HCT116 (cell line): ENCODE measurements around the gene CD68. TPM values are rescaled to one million over a fixed set of nuclear protein-coding genes. Genes with fewer than 3 reads are reported as not detected.

Source experiments
- ATAC-seq: fragments of 200-7000 bp; cut with Tn5 transposase; 2 replicates; pipeline ENCODE4 v1.9.1; 2020; ENCODE audit warnings: mild to moderate bottlenecking, moderate library complexity
- BruUV-seq: library from RNA; stranded (reverse); fragments of 400-500 nt; replicated peaks from 2 replicates; lab custom pipeline; 2021; lab: Mats Ljungman, UMichigan
- CTCF ChIA-PET: fragments of 300-600 bp; sonication (Branson Sonifier 250); formaldehyde crosslinking; loops from one replicate; lab custom pipeline; 2021; ENCODE audit warnings: antibody characterized with exemption; lab: Charles Lee
- POLR2A ChIA-PET: fragments of 300-600, 350-600 bp; sonication (Branson Sonifier 250); formaldehyde crosslinking; loops from one replicate; lab custom pipeline; 2021; ENCODE audit warnings: antibody characterized with exemption; lab: Charles Lee
- RAD21 ChIA-PET, 2 experiments: fragments of 300-600 bp; sonication (Branson Sonifier 250); formaldehyde crosslinking; loops; one replicate each; lab custom pipeline; 2023; ENCODE audit warnings: low total read pairs in 2 of 2; ENCODE audit not compliant: uncharacterized antibody in 2 of 2, unreplicated experiment in 2 of 2, low non-redundant PET in 1 of 2; lab: Charles Lee
- DNase-seq: peaks from one replicate; pipeline ENCODE4 v3.0.0-alpha.2; 2010; ENCODE audit warnings: low read depth, low spot score
- H2AFZ ChIP-seq: fragments of 200-600 bp; shearing (Covaris generic), sonication (generic); 2 replicates; pipeline ENCODE4 v1.6.1; 2017; ENCODE audit warnings: low read depth, mixed run types, mixed read lengths, antibody characterized with exemption, low read length; ENCODE audit not compliant: poor library complexity, severe bottlenecking
- H3K27ac ChIP-seq: 2 replicates; pipeline ENCODE4 v1.5.1; 2012; ENCODE audit warnings: low read depth, low read length
- H3K27me3 ChIP-seq: fragments of 200-600 bp; sonication (generic); 2 replicates; pipeline ENCODE4 v1.6.1; 2016; ENCODE audit warnings: mixed run types, low read length, mixed read lengths; ENCODE audit not compliant: insufficient read depth
- H3K36me3 ChIP-seq, 2 experiments: fragments of 200-500 bp in 1 of 2; fragments of 200-600 bp in 1 of 2; sonication (Bioruptor generic) in 1 of 2; sonication (generic) in 1 of 2; 2 replicates each; pipeline versions ENCODE4 v1.5.1 to v1.6.1; 2014 to 2016; ENCODE audit warnings: low read length in 2 of 2, inconsistent platforms in 1 of 2, mixed read lengths in 1 of 2, mixed run types in 1 of 2; ENCODE audit not compliant: insufficient read depth in 2 of 2, control insufficient read depth in 1 of 2
- H3K4me1 ChIP-seq, 2 experiments: fragments of 200-600 bp in 1 of 2; sonication (generic) in 1 of 2; 2 replicates each; pipeline versions ENCODE4 v1.5.1 to v1.6.1; 2012 to 2017; ENCODE audit warnings: low read length in 2 of 2, inconsistent platforms in 1 of 2, mild to moderate bottlenecking in 1 of 2, mixed read lengths in 1 of 2, mixed run types in 1 of 2, moderate library complexity in 1 of 2; ENCODE audit not compliant: insufficient read depth in 2 of 2, control insufficient read depth in 1 of 2
- H3K4me2 ChIP-seq: fragments of 200-600 bp; sonication (generic); 2 replicates; pipeline ENCODE4 v1.6.1; 2017; ENCODE audit warnings: mixed run types, low read length, mixed read lengths
- H3K4me3 ChIP-seq, 2 experiments: fragments of 200-600 bp in 1 of 2; sonication (generic) in 1 of 2; replicated peaks in 1 of 2; 2 replicates each; pipeline ENCODE4 v1.5.1; 2011 to 2016; ENCODE audit warnings: low read length in 2 of 2, control low read depth in 1 of 2, low read depth in 1 of 2, mild to moderate bottlenecking in 1 of 2, mixed read lengths in 1 of 2, mixed run types in 1 of 2
- H3K79me2 ChIP-seq: fragments of 200-600 bp; sonication (generic); 2 replicates; pipeline ENCODE4 v1.6.1; 2017; ENCODE audit warnings: mild to moderate bottlenecking, mixed run types, low read length, moderate library complexity, mixed read lengths; ENCODE audit not compliant: insufficient read depth
- H3K9ac ChIP-seq: fragments of 200-600 bp; sonication (generic); 2 replicates; pipeline ENCODE4 v1.6.1; 2016; ENCODE audit warnings: low read length, mixed read lengths
- H3K9me2 ChIP-seq: fragments of 200-600 bp; sonication (generic), shearing (Covaris generic); 2 replicates; pipeline ENCODE4 v1.6.1; 2017; ENCODE audit warnings: mixed run types, mild to moderate bottlenecking, moderate library complexity; ENCODE audit not compliant: insufficient read depth
- H3K9me3 ChIP-seq, 2 experiments: fragments of 200-500 bp in 1 of 2; fragments of 200-600 bp in 1 of 2; sonication (Bioruptor generic) in 1 of 2; sonication (generic) in 1 of 2; 2 replicates each; pipeline ENCODE4 v1.6.1; 2014 to 2017; ENCODE audit warnings: low read length in 2 of 2, mixed read lengths in 2 of 2, inconsistent platforms in 1 of 2, low read depth in 1 of 2, mild to moderate bottlenecking in 1 of 2, mixed run types in 1 of 2, moderate library complexity in 1 of 2; ENCODE audit not compliant: control insufficient read depth in 1 of 2, insufficient read depth in 1 of 2
- H4K20me1 ChIP-seq: fragments of 200-600 bp; sonication (generic), shearing (Covaris generic); 2 replicates; pipeline ENCODE4 v1.6.1; 2017; ENCODE audit warnings: mixed run types, mild to moderate bottlenecking, moderate library complexity; ENCODE audit not compliant: insufficient read depth
- ATF3 ChIP-seq: IDR thresholded peaks from 2 replicates; pipeline ENCODE4 v1.6.1; 2012
- CBX3 ChIP-seq: IDR thresholded peaks from 2 replicates; pipeline ENCODE4 v1.6.1; 2012; ENCODE audit warnings: low read depth
- CTCF ChIP-seq, 3 experiments: fragments of 200-600 bp in 1 of 3; sonication (generic) in 1 of 3; IDR thresholded peaks in 2 of 3; conservative IDR thresholded peaks in 1 of 3; 2 replicates each; pipeline ENCODE4 v1.5.1; 2012 to 2017; ENCODE audit warnings: low read depth in 2 of 3, low read length in 2 of 3, antibody characterized with exemption in 1 of 3, borderline replicate concordance in 1 of 3, control low read depth in 1 of 3, mild to moderate bottlenecking in 1 of 3, mixed read lengths in 1 of 3, mixed run types in 1 of 3, moderate library complexity in 1 of 3; ENCODE audit not compliant: insufficient read depth in 1 of 3
- EGR1 ChIP-seq: IDR thresholded peaks from 2 replicates; pipeline ENCODE4 v1.6.1; 2012; ENCODE audit warnings: low read depth
- ELF1 ChIP-seq: IDR thresholded peaks from 2 replicates; pipeline ENCODE4 v1.6.1; 2012; ENCODE audit warnings: low read depth, borderline replicate concordance
- JUND ChIP-seq: IDR thresholded peaks from 2 replicates; pipeline ENCODE4 v1.6.1; 2012
- MAX ChIP-seq: IDR thresholded peaks from 2 replicates; pipeline ENCODE4 v1.6.1; 2012
- POLR2AphosphoS5 ChIP-seq: IDR thresholded peaks from 2 replicates; pipeline ENCODE4 v1.6.1; 2011; ENCODE audit warnings: mild to moderate bottlenecking, low read depth, low read length, moderate library complexity
- SIN3A ChIP-seq: IDR thresholded peaks from 2 replicates; pipeline ENCODE4 v1.6.1; 2012; ENCODE audit warnings: low read depth
- SP1 ChIP-seq: IDR thresholded peaks from 2 replicates; pipeline ENCODE4 v1.6.1; 2012; ENCODE audit warnings: low read depth
- TCF7L2 ChIP-seq: IDR thresholded peaks from 2 replicates; pipeline ENCODE4 v1.7.0; 2011; ENCODE audit warnings: borderline replicate concordance, inconsistent platforms; ENCODE audit not compliant: insufficient read depth, insufficient read length; ENCODE audit errors: extremely low read depth
- YY1 ChIP-seq: IDR thresholded peaks from 2 replicates; pipeline ENCODE4 v1.6.1; 2011; ENCODE audit warnings: low read length, low read depth, moderate library complexity, mild to moderate bottlenecking; ENCODE audit not compliant: insufficient replicate concordance; ENCODE audit errors: extremely low read depth
- ZBTB33 ChIP-seq: IDR thresholded peaks from 2 replicates; pipeline ENCODE4 v1.6.1; 2011; ENCODE audit warnings: mild to moderate bottlenecking, low read length, moderate library complexity; ENCODE audit not compliant: insufficient replicate concordance; ENCODE audit errors: extremely low read depth
- ZFX ChIP-seq: fragments of 450-650 bp; IDR thresholded peaks from 2 replicates; pipeline ENCODE4 v1.6.1; 2017
- intact Hi-C: fragments of 100-400 bp; cut with micrococcal nuclease; formaldehyde crosslinking; loops from 2 replicates; pipeline ENCODE4 v1.10.0; 2022
- total RNA-seq: library from RNA; stranded (reverse); gene quantifications from one replicate; pipeline ENCODE4 v1.2.1, GENCODE V29; 2021; ENCODE audit not compliant: unreplicated experiment

CD68 gene
- total RNA-seq, 1 experiment from 2014 or later = 7.0 TPM

- ChIA-PET CTCF (interaction anchor here (0.7 to 0.9 kb wide), 2 partner anchors 11 to 31 kb away, joined by 3 to 5 read pairs; no protein-coding TSS in a partner anchor), RAD21 (no interaction called here), POLR2A (interaction anchor here (0.6 kb wide), 1 partner anchor 145 kb away, joined by 3 read pairs; the partner anchor contains the start of gene TMEM256)
- no peaks in the 10 kb centered on the region for H4K20me1 ChIP-seq
- no peak for DNase-seq
- H2AFZ ChIP-seq = peak overlapping the region; percentile 74
- no peaks in the 10 kb centered on the region for H3K9me3 ChIP-seq
- H3K27me3 ChIP-seq = no peaks in the 10 kb centered on the region
- peak; percentile 76 for ATAC-seq
- no peaks in the 10 kb centered on the region for H3K36me3 ChIP-seq
- no peaks in the 10 kb centered on the region for H3K79me2 ChIP-seq
- intact Hi-C loops = no loop called here
- H3K4me2 ChIP-seq = peak overlapping the region; percentile 94
- H3K9me2 ChIP-seq = no peaks in the 10 kb centered on the region
- peak overlapping the region; percentile 61 for H3K9ac ChIP-seq
- H3K4me3 ChIP-seq = peak overlapping the region; percentile 63 to 70
- no TSS peak for BruUV-seq
- TF ChIP-seq SP1 (no peak), CTCF (IDR thresholded peaks at IDR 0.05 in 2 of 3, conservative IDR thresholded peaks at IDR 0.05 in 1 of 3; ENCODE audit: borderline replicate concordance in 1 of 3, insufficient read depth in 1 of 3, low read depth in 2 of 3, low read length in 2 of 3) (no peak), ELF1 (no peak), JUND (no peak), MAX (no peak), TCF7L2 (no peak), ZFX (0 out of 2 replicates have a peak, but pooled peaks have one; percentile 40), CBX3 (no peak), POLR2AphosphoS5 (no peak), YY1 (no peak), EGR1 (peak; percentile 80), SIN3A (no peak), ZBTB33 (no peak), ATF3 (no peak)
- H3K4me1 ChIP-seq = peaks cover 6 to 16% of the 10 kb centered on the region in 2 experiments
- H3K27ac ChIP-seq = peak overlapping the region; percentile 59; the same call in 1 of the 2 replicates
Observed at GRCh38 chr17:7549401-7550055, 29.9 kb upstream of the CD68 start.
